ENCODE data around the gene FZD8.

The FZD8 gene

DNA sequence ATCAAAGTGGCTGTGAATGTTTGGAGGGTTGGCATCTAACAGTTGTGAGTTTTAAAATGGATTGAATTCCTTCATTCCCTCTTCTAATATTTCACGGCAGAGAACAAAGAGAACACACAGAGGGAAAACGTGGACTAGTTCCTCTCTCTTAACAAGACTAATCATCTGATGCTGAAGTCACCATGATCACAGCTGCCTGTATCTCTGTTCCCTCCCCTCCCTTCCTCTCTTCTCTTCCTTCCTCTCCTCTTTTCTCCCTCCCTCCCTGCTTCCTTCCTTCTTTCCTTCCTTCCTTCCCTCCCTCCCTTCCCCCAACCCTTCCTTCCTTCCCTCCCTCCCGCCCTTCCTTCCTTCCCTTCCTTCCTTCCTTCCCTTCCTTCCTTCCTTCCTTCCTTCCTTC is 47.0 kb downstream of the FZD8 start:
- H3K27ac ChIP-seq (ENCODE audit: extremely low read depth, low read depth, low read length) = no peak overlapping the region
- no peak overlapping the region for H3K4me3 ChIP-seq (ENCODE audit: low read depth, low read length)
- ChIA-PET POLR2A (no interaction called here), CTCF (no interaction called here)
- H3K36me3 ChIP-seq (ENCODE audit: control insufficient read depth in 2 of 2, insufficient read depth in 1 of 2, low read length in 2 of 2) = no peaks in the 10 kb centered on the region
- H3K4me1 ChIP-seq (ENCODE audit: control insufficient read depth, insufficient read depth, low read length) = no peaks in the 10 kb centered on the region
- TF ChIP-seq REPIN1 (tag by site-specific recombination; IDR thresholded peaks at IDR 0.05; ENCODE audit: low read depth) (no peak), MEIS1 (CRISPR knock-in tag; IDR thresholded peaks at IDR 0.05; ENCODE audit: borderline replicate concordance) (no peak), KLF9 (tag by site-specific recombination; IDR thresholded peaks at IDR 0.05; ENCODE audit: low read depth) (no peak), HOXC10 (CRISPR knock-in tag; IDR thresholded peaks at IDR 0.05) (no peak), ZNF544 (tag by site-specific recombination; IDR thresholded peaks at IDR 0.05) (no peak), ZSCAN23 (tag by site-specific recombination; IDR thresholded peaks at IDR 0.05) (no peak), ZNF707 (tag by site-specific recombination; IDR thresholded peaks at IDR 0.05) (no peak), ZIC2 (tag by site-specific recombination; IDR thresholded peaks at IDR 0.05) (no peak), TCF7L2 (IDR thresholded peaks at IDR 0.05; ENCODE audit: borderline replicate concordance, low read depth, low read length) (no peak), ZNF426 (tag by site-specific recombination; IDR thresholded peaks at IDR 0.05) (no peak), ZNF114 (tag by site-specific recombination; IDR thresholded peaks at IDR 0.05) (no peak)
- TF ChIP-seq, protein P1, sequence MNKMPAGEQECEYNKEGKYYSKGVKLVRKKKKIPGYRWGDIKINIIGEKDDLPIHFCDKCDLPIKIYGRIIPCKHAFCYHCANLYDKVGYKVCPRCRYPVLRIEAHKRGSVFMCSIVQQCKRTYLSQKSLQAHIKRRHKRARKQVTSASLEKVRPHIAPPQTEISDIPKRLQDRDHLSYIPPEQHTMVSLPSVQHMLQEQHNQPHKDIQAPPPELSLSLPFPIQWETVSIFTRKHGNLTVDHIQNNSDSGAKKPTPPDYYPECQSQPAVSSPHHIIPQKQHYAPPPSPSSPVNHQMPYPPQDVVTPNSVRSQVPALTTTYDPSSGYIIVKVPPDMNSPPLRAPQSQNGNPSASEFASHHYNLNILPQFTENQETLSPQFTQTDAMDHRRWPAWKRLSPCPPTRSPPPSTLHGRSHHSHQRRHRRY (tag by site-specific recombination; IDR thresholded peaks at IDR 0.05) = no peak
- TF ChIP-seq, protein P2, sequence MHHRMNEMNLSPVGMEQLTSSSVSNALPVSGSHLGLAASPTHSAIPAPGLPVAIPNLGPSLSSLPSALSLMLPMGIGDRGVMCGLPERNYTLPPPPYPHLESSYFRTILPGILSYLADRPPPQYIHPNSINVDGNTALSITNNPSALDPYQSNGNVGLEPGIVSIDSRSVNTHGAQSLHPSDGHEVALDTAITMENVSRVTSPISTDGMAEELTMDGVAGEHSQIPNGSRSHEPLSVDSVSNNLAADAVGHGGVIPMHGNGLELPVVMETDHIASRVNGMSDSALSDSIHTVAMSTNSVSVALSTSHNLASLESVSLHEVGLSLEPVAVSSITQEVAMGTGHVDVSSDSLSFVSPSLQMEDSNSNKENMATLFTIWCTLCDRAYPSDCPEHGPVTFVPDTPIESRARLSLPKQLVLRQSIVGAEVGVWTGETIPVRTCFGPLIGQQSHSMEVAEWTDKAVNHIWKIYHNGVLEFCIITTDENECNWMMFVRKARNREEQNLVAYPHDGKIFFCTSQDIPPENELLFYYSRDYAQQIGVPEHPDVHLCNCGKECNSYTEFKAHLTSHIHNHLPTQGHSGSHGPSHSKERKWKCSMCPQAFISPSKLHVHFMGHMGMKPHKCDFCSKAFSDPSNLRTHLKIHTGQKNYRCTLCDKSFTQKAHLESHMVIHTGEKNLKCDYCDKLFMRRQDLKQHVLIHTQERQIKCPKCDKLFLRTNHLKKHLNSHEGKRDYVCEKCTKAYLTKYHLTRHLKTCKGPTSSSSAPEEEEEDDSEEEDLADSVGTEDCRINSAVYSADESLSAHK (tag by site-specific recombination; IDR thresholded peaks at IDR 0.05) = no peak
- TF ChIP-seq, protein P3, sequence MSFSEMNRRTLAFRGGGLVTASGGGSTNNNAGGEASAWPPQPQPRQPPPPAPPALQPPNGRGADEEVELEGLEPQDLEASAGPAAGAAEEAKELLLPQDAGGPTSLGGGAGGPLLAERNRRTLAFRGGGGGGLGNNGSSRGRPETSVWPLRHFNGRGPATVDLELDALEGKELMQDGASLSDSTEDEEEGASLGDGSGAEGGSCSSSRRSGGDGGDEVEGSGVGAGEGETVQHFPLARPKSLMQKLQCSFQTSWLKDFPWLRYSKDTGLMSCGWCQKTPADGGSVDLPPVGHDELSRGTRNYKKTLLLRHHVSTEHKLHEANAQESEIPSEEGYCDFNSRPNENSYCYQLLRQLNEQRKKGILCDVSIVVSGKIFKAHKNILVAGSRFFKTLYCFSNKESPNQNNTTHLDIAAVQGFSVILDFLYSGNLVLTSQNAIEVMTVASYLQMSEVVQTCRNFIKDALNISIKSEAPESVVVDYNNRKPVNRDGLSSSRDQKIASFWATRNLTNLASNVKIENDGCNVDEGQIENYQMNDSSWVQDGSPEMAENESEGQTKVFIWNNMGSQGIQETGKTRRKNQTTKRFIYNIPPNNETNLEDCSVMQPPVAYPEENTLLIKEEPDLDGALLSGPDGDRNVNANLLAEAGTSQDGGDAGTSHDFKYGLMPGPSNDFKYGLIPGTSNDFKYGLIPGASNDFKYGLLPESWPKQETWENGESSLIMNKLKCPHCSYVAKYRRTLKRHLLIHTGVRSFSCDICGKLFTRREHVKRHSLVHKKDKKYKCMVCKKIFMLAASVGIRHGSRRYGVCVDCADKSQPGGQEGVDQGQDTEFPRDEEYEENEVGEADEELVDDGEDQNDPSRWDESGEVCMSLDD (tag by site-specific recombination; IDR thresholded peaks at IDR 0.05) = no peak
- TF ChIP-seq, protein P4, sequence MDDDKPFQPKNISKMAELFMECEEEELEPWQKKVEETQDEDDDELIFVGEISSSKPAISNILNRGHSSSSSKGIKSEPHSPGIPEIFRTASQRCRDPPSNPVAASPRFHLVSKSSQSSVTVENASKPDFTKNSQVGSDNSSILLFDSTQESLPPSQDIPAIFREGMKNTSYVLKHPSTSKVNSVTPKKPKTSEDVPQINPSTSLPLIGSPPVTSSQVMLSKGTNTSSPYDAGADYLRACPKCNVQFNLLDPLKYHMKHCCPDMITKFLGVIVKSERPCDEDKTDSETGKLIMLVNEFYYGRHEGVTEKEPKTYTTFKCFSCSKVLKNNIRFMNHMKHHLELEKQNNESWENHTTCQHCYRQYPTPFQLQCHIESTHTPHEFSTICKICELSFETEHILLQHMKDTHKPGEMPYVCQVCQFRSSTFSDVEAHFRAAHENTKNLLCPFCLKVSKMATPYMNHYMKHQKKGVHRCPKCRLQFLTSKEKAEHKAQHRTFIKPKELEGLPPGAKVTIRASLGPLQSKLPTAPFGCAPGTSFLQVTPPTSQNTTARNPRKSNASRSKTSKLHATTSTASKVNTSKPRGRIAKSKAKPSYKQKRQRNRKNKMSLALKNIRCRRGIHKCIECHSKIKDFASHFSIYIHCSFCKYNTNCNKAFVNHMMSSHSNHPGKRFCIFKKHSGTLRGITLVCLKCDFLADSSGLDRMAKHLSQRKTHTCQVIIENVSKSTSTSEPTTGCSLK (tag by site-specific recombination; IDR thresholded peaks at IDR 0.05) = no peak
- TF ChIP-seq, protein P5, sequence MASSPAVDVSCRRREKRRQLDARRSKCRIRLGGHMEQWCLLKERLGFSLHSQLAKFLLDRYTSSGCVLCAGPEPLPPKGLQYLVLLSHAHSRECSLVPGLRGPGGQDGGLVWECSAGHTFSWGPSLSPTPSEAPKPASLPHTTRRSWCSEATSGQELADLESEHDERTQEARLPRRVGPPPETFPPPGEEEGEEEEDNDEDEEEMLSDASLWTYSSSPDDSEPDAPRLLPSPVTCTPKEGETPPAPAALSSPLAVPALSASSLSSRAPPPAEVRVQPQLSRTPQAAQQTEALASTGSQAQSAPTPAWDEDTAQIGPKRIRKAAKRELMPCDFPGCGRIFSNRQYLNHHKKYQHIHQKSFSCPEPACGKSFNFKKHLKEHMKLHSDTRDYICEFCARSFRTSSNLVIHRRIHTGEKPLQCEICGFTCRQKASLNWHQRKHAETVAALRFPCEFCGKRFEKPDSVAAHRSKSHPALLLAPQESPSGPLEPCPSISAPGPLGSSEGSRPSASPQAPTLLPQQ (tag by site-specific recombination; IDR thresholded peaks at IDR 0.05) = no peak
- TF ChIP-seq, protein P6, sequence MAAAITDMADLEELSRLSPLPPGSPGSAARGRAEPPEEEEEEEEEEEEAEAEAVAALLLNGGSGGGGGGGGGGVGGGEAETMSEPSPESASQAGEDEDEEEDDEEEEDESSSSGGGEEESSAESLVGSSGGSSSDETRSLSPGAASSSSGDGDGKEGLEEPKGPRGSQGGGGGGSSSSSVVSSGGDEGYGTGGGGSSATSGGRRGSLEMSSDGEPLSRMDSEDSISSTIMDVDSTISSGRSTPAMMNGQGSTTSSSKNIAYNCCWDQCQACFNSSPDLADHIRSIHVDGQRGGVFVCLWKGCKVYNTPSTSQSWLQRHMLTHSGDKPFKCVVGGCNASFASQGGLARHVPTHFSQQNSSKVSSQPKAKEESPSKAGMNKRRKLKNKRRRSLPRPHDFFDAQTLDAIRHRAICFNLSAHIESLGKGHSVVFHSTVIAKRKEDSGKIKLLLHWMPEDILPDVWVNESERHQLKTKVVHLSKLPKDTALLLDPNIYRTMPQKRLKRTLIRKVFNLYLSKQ (tag by site-specific recombination; IDR thresholded peaks at IDR 0.05; ENCODE audit: borderline replicate concordance) = no peak
- H3K9me3 ChIP-seq (ENCODE audit: control insufficient read depth, insufficient read depth, low read depth, low read length) = no peaks in the 10 kb centered on the region
